Measurements from ENCODE around the gene PRR19. TPM values are rescaled to one million over a fixed set of nuclear protein-coding genes. Genes with fewer than 3 reads are reported as not detected.

Gene PRR19
- polyA plus RNA-seq, 3 donors, result 0.35 to 0.51 (median 0.38) TPM

DNA sequence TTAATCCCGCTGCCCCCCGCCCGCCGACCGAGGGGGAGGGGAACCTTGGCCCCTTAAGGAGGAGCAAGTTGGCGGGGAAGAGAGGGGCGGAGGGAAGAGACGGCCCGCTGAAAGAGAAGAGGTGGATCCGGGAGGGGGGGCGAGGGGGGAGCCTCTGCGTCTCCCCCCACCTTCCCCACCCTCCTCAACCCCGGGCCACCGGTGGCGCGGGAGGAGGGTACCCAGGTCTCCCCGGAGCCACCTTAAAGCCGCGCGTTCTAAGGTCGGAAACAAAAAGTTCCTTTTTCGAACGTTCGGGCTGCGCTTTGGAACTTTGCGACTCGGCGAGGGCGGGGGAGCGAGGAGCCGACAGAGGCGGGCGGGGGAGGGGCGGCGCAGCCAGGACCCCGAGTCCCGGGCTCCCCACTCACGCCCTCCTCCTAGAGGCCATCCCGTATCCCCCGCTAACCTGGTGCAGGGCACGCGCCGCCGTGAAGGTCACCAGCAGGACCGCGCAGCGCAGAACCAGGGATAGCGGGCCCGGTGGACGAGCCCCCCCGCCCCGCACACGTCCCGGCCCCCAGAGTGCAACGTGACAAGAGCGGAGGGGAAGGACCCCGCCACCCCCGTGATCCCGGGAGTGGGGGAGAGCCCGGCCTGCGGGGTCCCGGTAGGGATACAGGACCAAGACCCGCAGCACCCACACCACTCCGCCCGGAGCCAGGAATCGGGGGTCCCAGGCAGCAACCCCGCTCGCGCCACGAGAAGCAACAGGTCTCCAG is 47.7 kb upstream of the PRR19 start:
- Histone ChIP-seq H3K4me1 (ENCODE audit: control insufficient read depth in 1 of 2, insufficient read depth in 2 of 2, low read length in 2 of 2) (peaks cover 40 to 47% of the 10 kb centered on the region in 2 donors), H3K79me2 (ENCODE audit: insufficient read depth, low read length) (peaks cover 41% of the 10 kb centered on the region), H3K9ac (ENCODE audit: insufficient read depth, low read length, poor library complexity, severe bottlenecking) (peak overlapping the region; percentile 85), H3K9me3 (replicated peaks in 1 of 2; ENCODE audit: control insufficient read depth in 1 of 2, insufficient read depth in 1 of 2, low read length in 2 of 2) (no peaks in the 10 kb centered on the region), H3K36me3 (replicated peaks in 1 of 2; ENCODE audit: control insufficient read depth in 1 of 2, insufficient read depth in 2 of 2, low read length in 2 of 2) (peaks cover 4 to 9% of the 10 kb centered on the region in 2 donors), H3K4me3 (replicated peaks in 1 of 3; ENCODE audit: low read depth in 2 of 3, low read length in 3 of 3) (peak overlapping the region; percentile 79 to 99 (median 99)), H4K20me1 (ENCODE audit: insufficient read depth, low read length) (peaks cover 44% of the 10 kb centered on the region), H2AFZ (ENCODE audit: insufficient read depth, low read depth, low read length, poor library complexity, severe bottlenecking) (no peak overlapping the region), H3K27me3 (ENCODE audit: control insufficient read depth in 2 of 2, insufficient read depth in 2 of 2, low read length in 2 of 2) (peaks cover 3 to 14% of the 10 kb centered on the region in 2 donors), H3K27ac (ENCODE audit: low read depth in 1 of 2, low read length in 2 of 2) (peak overlapping the region; percentile 85 to 88), H3K4me2 (replicated peaks; ENCODE audit: extremely low read depth, low read length, poor library complexity, severe bottlenecking) (peak overlapping the region; percentile 92)
- Mint-ChIP-seq H3K4me3 (peak overlapping the region; percentile 79 to 84), H3K27ac (peak overlapping the region; percentile 57 to 92 (median 77)), H3K4me1 (peaks cover 39% of the 10 kb centered on the region), H3K9me3 (peaks cover 0 to 2% (median 0%) of the 10 kb centered on the region in 7 donors), H3K36me3 (peaks cover 9 to 11% of the 10 kb centered on the region in 2 donors), H3K27me3 (ENCODE audit: low read depth in 3 of 3) (peaks cover 17 to 32% (median 24%) of the 10 kb centered on the region in 3 donors)
- WGBS (ENCODE audit: insufficient coverage), result under 1% methylated on average over 56 of the region's 70 CpGs
- intact Hi-C loops (cut with micrococcal nuclease), result loop anchor here (2.0 to 5.0 kb wide), 3 partner anchors 15 to 37 kb away; partner anchors contain the start of genes CIC (in 2 of the 2) and DEDD2 (in 1 of the 2)
- TF ChIP-seq, protein P1, sequence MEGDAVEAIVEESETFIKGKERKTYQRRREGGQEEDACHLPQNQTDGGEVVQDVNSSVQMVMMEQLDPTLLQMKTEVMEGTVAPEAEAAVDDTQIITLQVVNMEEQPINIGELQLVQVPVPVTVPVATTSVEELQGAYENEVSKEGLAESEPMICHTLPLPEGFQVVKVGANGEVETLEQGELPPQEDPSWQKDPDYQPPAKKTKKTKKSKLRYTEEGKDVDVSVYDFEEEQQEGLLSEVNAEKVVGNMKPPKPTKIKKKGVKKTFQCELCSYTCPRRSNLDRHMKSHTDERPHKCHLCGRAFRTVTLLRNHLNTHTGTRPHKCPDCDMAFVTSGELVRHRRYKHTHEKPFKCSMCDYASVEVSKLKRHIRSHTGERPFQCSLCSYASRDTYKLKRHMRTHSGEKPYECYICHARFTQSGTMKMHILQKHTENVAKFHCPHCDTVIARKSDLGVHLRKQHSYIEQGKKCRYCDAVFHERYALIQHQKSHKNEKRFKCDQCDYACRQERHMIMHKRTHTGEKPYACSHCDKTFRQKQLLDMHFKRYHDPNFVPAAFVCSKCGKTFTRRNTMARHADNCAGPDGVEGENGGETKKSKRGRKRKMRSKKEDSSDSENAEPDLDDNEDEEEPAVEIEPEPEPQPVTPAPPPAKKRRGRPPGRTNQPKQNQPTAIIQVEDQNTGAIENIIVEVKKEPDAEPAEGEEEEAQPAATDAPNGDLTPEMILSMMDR (IDR thresholded peaks at IDR 0.05), result no peak
- peak in 2 of 3 donors; percentile 54 to 55 for DNase-seq

DNA sequence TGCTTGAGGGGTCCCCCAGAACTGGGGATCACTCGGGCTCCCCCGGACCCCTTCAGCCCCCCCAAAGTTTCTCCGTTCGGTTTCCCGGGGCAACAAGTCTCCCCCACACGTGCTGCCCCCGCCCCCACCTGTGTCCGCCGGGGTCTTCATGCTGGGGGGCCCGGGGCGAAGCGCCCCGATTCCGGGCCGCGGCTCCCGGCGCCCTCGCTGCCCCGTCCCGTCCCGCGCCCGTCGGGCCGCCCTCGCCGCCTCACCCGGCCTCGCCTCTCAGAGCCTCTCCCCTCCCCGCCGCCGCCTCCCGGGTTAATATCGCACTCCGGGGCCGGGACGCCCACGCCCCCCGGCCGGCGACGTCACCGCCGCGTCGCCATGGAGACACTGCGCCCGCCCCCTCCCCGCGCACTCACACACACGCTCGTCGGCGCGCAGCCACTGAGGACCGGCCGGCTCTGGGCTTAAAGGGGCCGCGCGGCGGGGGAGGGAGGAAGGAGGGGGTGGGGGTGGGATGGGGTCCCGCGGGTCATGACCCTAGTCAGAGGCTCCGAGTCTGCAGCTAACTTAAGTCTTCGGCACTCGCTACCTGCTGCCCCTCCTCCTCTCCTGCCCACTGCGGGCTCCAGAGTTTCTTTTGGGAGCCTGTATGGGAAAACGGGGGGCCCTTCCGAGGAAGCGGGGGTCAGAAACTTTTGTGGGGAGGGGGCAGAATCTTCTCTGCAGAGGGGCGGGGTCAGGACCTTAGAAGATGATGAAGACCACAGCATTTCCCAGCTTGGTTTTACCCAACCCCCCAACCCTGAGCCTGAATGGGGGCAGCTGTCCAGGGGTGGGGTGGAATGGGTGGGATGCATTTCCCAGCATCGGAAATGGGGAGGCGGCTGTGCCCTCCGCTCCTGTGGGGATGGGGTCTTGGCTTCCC is 46.8 kb upstream of the PRR19 start, which contains the start of gene ERF:
Gene ERF (minus strand): TSS at position 279 of the 916 bp plus-strand sequence. CDS start 129 bp downstream, at position 150.
- Histone ChIP-seq H3K79me2 (ENCODE audit: insufficient read depth, low read length) (peaks cover 39% of the 10 kb centered on the region), H3K9me3 (replicated peaks in 1 of 2; ENCODE audit: control insufficient read depth in 1 of 2, insufficient read depth in 1 of 2, low read length in 2 of 2) (no peaks in the 10 kb centered on the region), H3K27me3 (ENCODE audit: control insufficient read depth in 2 of 2, insufficient read depth in 2 of 2, low read length in 2 of 2) (peaks cover 3 to 14% of the 10 kb centered on the region in 2 donors), H3K36me3 (replicated peaks in 1 of 2; ENCODE audit: control insufficient read depth in 1 of 2, insufficient read depth in 2 of 2, low read length in 2 of 2) (peaks cover 0 to under 1% of the 10 kb centered on the region in 2 donors), H3K9ac (ENCODE audit: insufficient read depth, low read length, poor library complexity, severe bottlenecking) (peak within 1 kb of the TSS; percentile 85), H3K4me1 (ENCODE audit: control insufficient read depth in 1 of 2, insufficient read depth in 2 of 2, low read length in 2 of 2) (peaks cover 40 to 47% of the 10 kb centered on the region in 2 donors), H4K20me1 (ENCODE audit: insufficient read depth, low read length) (peaks cover 36% of the 10 kb centered on the region), H2AFZ (ENCODE audit: insufficient read depth, low read depth, low read length, poor library complexity, severe bottlenecking) (peak within 1 kb of the TSS; percentile 77), H3K27ac (ENCODE audit: low read depth in 1 of 2, low read length in 2 of 2) (peak within 1 kb of the TSS; percentile 85 to 88), H3K4me2 (replicated peaks; ENCODE audit: extremely low read depth, low read length, poor library complexity, severe bottlenecking) (peak within 1 kb of the TSS; percentile 92), H3K4me3 (replicated peaks in 1 of 3; ENCODE audit: low read depth in 2 of 3, low read length in 3 of 3) (peak within 1 kb of the TSS; percentile 79 to 99 (median 99))
- TF ChIP-seq, protein P1 (IDR thresholded peaks at IDR 0.05), result no peak
- peak; percentile 80 to 90 (median 89) for DNase-seq
- intact Hi-C loops (cut with micrococcal nuclease), result loop anchor here (2.0 to 5.0 kb wide), 3 partner anchors 14 to 38 kb away; partner anchors contain the start of genes CIC (in 2 of the 2) and DEDD2 (in 1 of the 2)
- peaks cover 39% of the 10 kb centered on the region for H3K4me1 Mint-ChIP-seq
- H3K27me3 Mint-ChIP-seq (ENCODE audit: low read depth in 3 of 3), result peaks cover 15 to 33% (median 24%) of the 10 kb centered on the region in 3 donors
- WGBS (ENCODE audit: insufficient coverage), result under 1% methylated on average over 30 of the region's 75 CpGs
- H3K27ac Mint-ChIP-seq, result peak within 1 kb of the TSS; percentile 57 to 92 (median 77)
- H3K36me3 Mint-ChIP-seq, result peaks cover 4% of the 10 kb centered on the region in 2 donors
- peaks cover 0 to 2% (median 0%) of the 10 kb centered on the region in 7 donors for H3K9me3 Mint-ChIP-seq
- peak within 1 kb of the TSS; percentile 84 to 93 for H3K4me3 Mint-ChIP-seq
